ENCODE data around the gene MAPRE3.
A peak's percentile ranks its signal among the peaks of the same experiment; 100 is the strongest.

The MAPRE3 gene

GRCh38 chr2:27042985-27043634 lies 72.7 kb downstream of the MAPRE3 start:
- no peak for DNase-seq

GRCh38 chr2:27049422-27050280 lies 79.2 kb downstream of the MAPRE3 start:
- peak; percentile 44 for DNase-seq

- peak; percentile 90 for DNase-seq
These were observed 80.0 kb downstream of the MAPRE3 start for GRCh38 chr2:27050281-27050995.

GRCh38 chr2:27050996-27051901 lies 80.8 kb downstream of the MAPRE3 start, which contains the start of gene AGBL5:
TSS of gene AGBL5 (plus strand) at chr2:27051668. CDS start at chr2:27052959, 1,291 bp downstream.
- DNase-seq: peak; percentile 96

- DNase-seq: no peak
These were observed 81.6 kb downstream of the MAPRE3 start for GRCh38 chr2:27051902-27052645.

- no peak for DNase-seq
These were observed 82.9 kb downstream of the MAPRE3 start for GRCh38 chr2:27053321-27053720.

GRCh38 chr2:27053776-27054175 lies 83.3 kb downstream of the MAPRE3 start:
- DNase-seq: no peak

- no peak for DNase-seq
These were observed 84.3 kb downstream of the MAPRE3 start for GRCh38 chr2:27054721-27055120.

- DNase-seq: no peak
These were observed 86.7 kb downstream of the MAPRE3 start for GRCh38 chr2:27057184-27057583.

GRCh38 chr2:27058210-27058609 lies 87.8 kb downstream of the MAPRE3 start:
- DNase-seq: no peak

- no peak for DNase-seq
These were observed 88.8 kb downstream of the MAPRE3 start for GRCh38 chr2:27059141-27059820.

- no peak for DNase-seq
These were observed 89.9 kb downstream of the MAPRE3 start for GRCh38 chr2:27060323-27060722.

- DNase-seq: no peak
These were observed 94.7 kb downstream of the MAPRE3 start for GRCh38 chr2:27065128-27065527.

- no peak for DNase-seq
These were observed 96.9 kb downstream of the MAPRE3 start for GRCh38 chr2:27067385-27067784.

GRCh38 chr2:27069436-27069835 lies 99.0 kb downstream of the MAPRE3 start:
- DNase-seq: no peak

GRCh38 chr2:27069961-27070618 lies 99.7 kb downstream of the MAPRE3 start:
- no peak for DNase-seq

- DNase-seq: no peak
These were observed 100.3 kb downstream of the MAPRE3 start for GRCh38 chr2:27070653-27071276.

- DNase-seq: peak; percentile 86
These were observed 101.0 kb downstream of the MAPRE3 start, which contains the start of gene OST4 for GRCh38 chr2:27071277-27071989. TSS of gene OST4 (minus strand) at chr2:27071654.
